Right ventricle myocardium inferior (tissue), 1 donor: ENCODE results near the gene LRRC10B. TPM values are rescaled to one million over a fixed set of nuclear protein-coding genes. Genes with fewer than 3 reads are reported as not detected.

Experiments used
- ATAC-seq: fragments of 200-7000 bp; cut with Tn5 transposase; one replicate; pipeline ENCODE4 v1.9.1; 2020; ENCODE audit warnings: mild to moderate bottlenecking, moderate library complexity
- DNase-seq: peaks from one replicate; pipeline ENCODE4 v3.0.0; 2021; ENCODE audit errors: missing footprints
- intact Hi-C: fragments of 100-400 bp; cut with DNase I; formaldehyde crosslinking; loops from one replicate; pipeline ENCODE4 v1.11.0; 2022
- total RNA-seq: library from RNA; stranded (reverse); fragmentation: NEBNext Ultra II Directional; extraction: Animal tissue kit (Norgen Biotek cat#: 25700); gene quantifications from one replicate; pipeline ENCODE4 v1.2.1, GENCODE V29; 2021
- donor health status: DM: no; HTN: yes; CAD: no; lungs with severe emphysema.

LRRC10B gene
- total RNA-seq, 1 donor from 2014 or later = 0.60 TPM

DNA sequence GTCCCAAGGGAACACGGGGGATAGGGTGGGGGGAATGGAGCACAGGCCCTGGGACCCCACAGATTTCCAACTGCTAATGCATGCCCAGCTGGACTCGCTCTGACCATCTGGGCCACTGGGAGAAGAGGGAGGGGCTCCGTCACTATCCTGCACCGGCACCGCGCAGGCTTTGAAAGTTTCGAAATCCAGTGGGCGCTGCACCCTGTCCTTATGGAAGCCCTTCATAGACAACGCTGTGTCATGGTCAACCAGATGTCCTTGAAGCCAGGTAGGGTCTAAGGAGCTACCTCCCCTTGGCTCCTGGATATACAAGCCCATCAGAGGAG, 30.1 kb downstream of the LRRC10B start:
- intact Hi-C loops = no loop called here
- DNase-seq (no peak), ATAC-seq (no peak)

DNA sequence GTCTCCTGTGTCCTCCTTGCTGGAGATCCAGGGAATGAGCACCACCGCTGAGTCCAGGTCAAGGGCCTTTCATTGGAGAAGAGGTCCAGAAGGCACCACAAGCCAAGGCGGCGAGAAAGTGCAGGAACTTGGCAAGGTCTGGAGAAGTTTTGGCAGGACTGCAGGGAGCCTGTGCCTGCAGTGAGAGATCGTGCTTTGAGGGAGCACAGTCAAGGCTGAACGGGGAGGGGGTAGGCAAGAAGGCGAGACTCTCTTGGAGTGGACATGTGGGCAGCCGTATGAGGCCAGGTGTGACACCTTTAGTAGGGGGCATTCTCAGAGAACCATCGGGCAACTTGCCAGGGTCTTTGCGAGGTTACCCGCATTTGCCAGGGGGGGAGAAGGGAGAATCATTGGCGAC, 30.5 kb downstream of the LRRC10B start:
- peak; percentile 38 for ATAC-seq
- DNase-seq = no peak
- intact Hi-C loops = no loop called here

DNA sequence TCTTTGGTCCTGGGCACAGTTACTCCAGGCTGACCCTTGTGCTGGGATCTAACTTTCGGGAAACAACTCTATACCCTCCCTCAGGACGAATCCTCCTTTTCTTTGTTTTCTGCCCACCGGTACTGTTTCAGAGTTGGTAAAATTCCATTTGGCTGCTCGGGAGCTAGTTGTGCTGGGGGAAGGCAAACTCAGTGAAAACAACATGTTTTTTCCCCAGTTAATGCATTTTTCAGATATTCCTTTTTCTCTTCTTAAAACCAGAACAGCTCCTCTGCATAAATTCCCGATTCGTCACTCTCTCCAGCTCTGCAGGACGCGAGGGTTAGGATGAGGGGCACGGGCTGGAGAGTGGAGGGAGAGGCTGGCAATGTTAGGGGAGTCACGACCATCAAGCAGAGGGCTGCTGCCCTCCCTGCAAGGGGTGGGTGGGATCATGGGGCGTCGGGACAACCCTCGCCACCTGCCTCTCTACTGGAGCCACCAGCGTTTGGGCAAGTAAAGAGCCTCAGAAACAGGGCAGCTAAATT, 31.3 kb downstream of the LRRC10B start:
- ATAC-seq (no peak), DNase-seq (no peak)
- intact Hi-C loops = no loop called here

DNA sequence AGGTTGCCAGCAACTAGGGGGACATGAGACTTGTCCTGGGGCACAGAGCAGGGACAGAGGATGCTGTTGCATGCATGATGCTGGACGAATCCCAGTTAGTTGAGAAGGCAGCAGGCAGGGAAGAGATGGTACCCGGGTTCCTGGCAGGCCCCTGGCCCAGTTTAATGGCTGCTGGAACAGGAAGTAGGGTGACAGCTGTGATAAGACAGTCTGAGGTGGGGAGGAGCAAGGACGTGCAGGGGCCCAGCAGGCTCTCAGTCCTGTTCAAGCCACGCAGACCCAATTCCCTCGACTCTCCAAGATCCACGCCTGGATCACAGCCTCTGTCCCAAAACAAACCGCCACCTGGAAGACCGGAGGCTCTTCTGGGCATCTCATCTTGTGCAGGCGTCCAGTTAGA, 32.0 kb downstream of the LRRC10B start:
- ATAC-seq (no peak), DNase-seq (no peak)
- intact Hi-C loops = no loop called here

DNA sequence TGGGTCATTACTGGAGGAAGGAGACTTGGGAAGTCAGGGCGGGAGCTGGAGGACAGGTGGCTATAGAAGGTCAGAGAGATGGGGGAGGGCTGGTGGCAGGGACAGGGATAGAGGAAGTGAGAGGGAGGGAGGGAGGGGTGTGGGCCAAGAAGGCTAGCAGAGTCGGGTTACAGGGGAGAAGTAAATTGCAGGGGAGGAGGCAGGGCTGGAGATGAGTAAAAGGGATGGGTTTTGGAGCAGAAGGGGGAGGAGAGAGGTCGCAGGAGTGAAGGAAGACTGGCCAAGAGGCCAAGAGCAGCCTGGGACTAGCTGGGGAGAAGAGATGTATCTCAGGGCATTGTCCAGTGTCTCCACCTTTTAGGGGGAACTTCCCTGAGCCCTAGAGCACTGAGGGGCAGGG, 33.0 kb downstream of the LRRC10B start:
- ATAC-seq (no peak), DNase-seq (no peak)
- intact Hi-C loops = no loop called here

DNA sequence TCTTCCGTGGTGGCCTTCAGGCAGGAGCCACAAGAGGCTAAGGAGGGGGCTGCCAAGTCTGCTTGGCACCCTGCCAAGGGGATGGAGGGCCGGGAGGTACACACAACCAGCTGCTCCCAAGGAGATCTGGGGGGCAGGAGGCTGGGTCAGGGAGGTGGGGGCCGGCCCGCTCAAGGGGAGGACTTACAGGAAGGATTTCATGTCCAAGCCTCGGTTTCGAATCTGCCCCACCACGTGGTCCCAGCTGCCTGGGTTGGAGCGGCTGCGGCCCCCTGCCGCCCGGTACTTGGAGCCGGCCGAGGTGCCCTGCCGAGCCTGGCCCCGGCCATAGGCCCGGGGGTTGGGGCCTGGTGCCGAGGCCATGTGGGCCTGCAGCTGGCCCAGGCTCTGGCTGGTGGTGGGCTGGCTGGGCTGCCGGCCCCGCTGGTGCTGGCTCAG, 33.5 kb downstream of the LRRC10B start:
- ATAC-seq = no peak
- intact Hi-C loops = no loop called here
- no peak for DNase-seq

DNA sequence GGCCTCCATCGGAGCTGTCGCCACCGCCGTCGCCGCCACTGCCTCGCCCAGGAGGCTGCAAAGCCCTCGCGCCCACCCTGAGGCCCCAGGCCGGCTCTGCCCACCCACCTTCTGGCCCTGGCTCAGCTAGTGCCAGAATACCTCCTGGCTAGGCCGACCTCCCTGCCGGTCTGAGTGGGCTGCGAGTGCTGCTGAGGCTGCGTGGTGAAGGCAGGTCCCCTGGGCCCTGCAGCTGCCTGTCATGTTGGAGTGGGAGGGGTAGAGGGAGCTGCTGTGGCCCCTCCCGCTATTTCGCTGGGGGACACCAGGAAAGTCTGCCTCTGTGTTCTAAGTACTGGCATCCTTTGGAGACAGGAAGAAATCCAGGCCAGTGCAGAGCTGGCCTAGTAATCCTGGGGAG, 34.2 kb downstream of the LRRC10B start:
- ATAC-seq (no peak), DNase-seq (no peak)
- intact Hi-C loops = no loop called here

DNA sequence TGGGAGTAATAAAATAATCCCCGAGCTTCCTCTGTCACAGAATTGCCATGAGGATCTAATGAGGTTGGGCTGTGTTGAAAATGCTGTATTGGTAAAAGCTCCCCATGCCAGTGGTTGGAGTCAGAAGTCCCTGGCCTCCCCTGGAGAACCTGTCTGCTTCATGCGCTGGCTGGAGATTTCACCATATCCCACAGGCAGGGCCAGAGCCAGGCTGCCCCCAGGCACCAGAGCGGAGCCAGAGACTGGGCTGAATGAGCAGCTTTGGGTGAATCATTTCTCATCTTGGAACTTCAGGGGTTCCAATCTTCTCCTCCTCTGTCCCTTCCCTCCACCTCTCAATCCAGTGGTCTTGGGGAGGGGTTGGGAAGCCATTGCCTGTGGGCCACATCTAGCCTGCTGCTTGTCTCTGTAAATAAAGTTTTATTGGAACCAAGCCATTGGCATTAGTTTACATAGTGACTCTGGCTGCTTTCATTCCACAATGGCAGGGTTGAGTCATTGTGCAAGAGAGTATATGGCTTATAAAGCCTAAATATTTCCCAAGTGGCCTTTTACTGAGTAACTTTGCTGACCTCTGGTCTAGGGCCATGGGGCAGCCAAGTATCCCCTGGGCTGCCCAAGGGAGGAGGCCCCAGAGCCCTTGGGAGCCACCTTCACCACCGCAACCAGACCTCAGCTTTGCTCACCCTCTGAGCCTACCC, 35.2 kb downstream of the LRRC10B start:
- ATAC-seq = no peak
- intact Hi-C loops = no loop called here

DNA sequence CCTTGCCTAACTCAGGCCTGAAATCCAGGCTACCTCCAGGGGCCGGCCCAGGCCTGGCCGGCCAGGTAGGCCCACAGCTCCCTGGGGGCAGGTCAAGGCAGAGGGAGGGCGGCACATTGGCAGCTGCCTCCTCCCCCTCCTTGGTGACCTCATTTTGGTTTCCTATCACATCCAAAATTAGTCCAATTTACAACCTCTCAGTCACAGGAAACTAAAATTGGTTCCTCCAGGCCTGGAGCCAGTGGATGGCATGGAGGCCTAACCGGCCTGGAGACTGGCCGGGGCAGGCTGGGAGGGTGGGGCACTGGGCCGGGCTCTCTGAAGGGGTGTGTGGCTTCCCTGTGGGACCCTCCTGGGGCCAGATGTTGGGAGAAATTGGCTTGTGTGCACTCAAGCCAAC, 35.9 kb downstream of the LRRC10B start:
- intact Hi-C loops = no loop called here
- no peak for ATAC-seq

More for the DNA sequence above, 35.2 kb downstream of the LRRC10B start:
- DNase-seq = no peak

DNA sequence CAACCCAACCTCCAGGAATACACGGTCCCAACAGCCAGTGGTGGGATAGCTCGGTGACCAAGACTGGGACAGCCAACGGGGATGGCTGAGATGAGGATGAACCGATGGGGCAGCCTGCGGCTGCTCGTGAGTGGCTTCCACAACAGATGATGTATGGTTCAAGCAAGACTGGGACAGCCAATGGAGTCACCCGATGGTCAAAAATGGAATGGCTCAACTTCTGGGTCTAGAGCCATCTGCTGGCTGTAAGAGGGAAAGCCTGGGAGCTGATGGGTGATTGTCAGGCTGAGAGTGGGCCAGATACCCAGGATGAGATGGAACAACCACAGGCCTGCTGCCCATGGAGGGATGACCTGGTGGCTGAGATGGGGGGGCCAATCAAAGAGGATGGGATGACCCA, 36.8 kb downstream of the LRRC10B start:
- ATAC-seq (no peak), DNase-seq (no peak)
- intact Hi-C loops = no loop called here

More for the DNA sequence above, 35.9 kb downstream of the LRRC10B start:
- DNase-seq = no peak

DNA sequence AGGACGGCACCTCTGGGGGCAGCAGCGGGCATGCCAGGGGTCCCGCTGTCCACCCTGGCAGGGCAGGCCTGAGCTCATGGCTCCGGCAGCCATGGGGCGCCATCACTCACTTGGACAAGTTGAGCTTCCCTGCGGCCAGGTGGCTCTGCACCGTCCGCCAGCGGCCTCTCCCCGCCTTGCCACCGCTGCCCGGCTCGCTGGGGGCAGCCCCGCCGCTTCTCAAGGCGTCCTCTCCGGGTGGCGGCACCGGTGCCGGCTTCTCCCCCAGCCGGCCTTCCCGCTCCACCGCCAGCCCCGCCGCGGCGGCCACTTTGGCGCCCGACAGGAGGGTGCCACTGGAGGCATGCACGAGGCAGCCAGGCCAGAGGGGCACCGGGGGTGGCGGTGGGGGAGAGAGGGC, 37.4 kb downstream of the LRRC10B start:
- DNase-seq (no peak), ATAC-seq (no peak)
- intact Hi-C loops = no loop called here

DNA sequence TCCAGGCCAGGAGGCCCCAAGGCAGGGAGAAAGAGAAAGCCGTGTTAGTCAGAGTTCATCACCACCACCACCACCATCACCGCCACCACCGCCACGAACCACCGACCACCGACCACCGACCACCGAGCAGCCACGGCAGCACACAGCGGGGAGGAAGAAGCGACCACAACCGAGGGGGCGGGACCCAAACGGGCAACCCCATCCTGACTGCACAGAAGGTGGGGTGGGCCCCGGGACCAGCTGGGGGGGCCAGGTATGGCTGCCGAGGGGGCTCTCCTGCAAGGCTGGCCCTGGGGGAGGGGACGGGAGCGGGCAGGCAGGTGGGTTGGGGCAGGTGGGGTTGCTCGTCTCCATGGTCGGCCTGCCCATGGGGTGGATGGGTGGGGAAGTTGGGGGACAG, 38.1 kb downstream of the LRRC10B start:
- ATAC-seq (no peak), DNase-seq (no peak)
- intact Hi-C loops = no loop called here

DNA sequence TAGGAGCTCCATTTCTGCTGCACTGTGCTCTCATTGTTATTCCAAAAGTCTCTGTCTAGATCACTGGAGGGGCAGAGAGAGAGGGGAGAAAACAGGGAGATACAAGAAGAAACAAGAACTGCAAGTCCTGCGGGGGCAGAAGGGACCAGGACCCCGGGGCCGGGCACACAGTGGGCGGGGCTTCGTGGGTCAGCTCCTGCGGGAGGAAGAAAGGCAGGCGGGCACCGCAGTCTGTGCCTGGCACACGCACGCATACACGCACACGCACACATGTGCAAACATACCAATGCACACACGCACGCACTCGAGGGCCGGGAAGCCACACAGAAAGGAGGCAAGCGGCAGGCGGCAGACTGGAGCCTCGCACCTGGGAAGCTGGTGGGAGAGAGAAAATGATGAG, 38.7 kb downstream of the LRRC10B start:
- ATAC-seq (no peak), DNase-seq (no peak)
- intact Hi-C loops = no loop called here

DNA sequence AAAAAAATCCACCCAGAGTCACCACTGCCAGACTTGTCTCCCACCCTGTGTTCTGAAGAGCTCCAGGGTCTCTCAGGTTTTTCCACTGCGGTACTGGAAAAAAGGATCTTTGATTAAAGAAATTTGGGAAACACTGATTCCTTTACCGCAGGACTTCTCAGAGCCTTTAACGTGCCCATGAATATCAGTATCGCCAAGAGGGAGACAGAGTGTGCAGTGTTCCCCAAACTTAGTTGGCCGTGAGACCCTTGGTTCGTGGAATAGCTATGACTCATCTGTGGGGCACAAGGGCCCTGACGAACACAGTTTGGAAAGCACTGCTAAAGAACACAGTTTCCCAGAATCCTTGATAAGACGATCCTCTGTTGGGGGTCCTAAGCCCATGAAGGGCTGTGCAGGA, 40.6 kb downstream of the LRRC10B start:
- no peak for ATAC-seq
- intact Hi-C loops = loop anchor here (2.0 kb wide), 1 partner anchor 14 kb away; no protein-coding TSS in a partner anchor

DNA sequence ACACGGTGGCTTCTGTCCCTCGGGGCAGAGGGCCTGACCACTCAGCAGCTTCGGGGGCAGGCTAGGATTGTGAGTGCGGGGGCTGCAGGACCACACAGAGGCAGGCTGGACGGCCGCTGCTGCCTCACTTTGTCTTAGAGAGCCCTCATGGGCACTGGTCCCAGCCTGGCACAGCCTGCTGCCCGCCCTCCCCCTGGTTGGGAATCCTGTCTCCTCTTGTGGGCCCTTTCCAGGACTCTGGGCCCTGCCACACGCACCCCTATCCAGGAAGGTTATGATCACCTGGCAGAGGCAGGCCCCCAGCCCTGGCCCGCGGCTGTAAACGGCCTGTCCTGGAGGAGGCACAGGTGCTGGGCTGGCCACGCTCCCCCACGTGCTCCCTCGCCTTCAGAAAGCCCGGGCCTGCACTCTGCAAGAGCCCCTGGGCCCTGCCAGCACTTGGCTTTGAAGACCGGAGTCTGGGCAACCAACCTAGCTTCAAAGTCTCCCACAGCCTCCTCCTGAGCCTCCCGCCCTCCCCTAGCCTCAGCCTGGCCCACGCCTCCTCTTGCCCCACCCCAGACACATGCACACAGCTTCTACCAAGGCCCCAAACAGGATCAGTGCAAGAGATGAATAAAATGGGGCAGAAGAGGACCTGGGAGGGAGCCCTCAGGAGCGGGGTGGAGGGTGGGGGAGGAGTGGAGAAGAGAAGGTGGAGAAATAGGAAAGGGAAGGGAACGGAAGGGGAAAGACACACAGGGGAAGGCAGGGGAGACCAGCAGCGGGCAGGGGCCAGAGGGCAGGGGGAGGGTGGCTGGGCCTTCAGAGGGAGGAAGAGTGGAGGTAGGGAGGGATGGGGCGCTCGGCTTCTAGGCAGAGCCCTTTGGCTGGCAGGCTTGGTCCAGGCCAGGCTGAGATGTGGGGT, 41.4 kb downstream of the LRRC10B start:
- peak; percentile 66 for DNase-seq

More for the DNA sequence above, 40.6 kb downstream of the LRRC10B start:
- DNase-seq = no peak

DNA sequence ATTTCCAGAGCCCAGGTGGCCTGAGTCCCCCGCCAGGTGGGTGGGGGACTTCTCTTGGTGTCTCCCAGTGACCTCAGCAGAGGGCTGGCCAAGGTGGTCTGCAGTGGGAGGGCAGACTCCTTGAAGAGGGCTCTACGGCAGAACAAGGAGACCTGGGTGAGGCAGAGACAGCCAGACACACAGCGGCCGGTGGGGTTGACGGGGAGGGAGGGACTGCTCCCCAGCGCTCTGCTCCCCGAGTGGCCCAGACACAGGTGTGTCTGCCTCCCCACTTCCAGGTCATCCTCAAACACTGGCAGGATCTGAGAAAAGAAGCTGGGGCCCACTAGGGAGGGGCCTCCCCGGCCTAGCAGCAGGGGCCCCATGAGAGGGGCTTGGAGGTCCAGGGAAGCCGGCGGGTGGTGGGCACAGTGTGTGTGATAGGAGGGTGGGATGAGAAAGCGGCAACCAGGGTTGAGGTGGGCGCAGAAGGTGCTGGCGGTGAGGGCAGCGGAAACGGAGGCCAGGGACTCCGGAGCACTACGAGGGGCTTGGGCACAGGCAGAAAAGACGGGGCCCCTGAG, 42.2 kb downstream of the LRRC10B start:
- no peak for DNase-seq
- intact Hi-C loops = no loop called here
- no peak for ATAC-seq

More for the DNA sequence above, 41.4 kb downstream of the LRRC10B start:
- peak; percentile 18 for ATAC-seq
- intact Hi-C loops = loop anchor here (2.0 kb wide), 1 partner anchor 15 kb away; no protein-coding TSS in a partner anchor

DNA sequence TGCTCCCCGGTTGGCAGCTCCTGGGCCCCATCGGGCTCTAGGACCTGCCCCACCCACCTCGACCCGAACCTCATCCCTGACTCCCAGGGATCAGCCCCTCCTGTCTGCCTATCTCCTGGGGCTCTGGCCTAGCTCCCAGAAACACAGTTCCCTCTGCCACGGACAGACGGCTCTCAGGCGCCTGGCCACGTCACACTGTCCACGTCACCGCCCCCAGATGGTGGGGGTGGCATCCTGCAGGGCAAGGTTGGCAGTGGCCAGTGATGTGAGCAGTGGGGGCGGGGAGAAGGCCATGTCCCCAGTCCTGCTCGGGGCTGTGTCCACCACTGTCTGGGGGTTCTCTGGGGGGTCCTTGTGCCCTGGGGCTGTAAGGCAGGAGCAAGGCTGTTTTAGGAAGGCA, 43.1 kb downstream of the LRRC10B start:
- ATAC-seq (peak; percentile 81), DNase-seq (peak; percentile 82)
- intact Hi-C loops = no loop called here

DNA sequence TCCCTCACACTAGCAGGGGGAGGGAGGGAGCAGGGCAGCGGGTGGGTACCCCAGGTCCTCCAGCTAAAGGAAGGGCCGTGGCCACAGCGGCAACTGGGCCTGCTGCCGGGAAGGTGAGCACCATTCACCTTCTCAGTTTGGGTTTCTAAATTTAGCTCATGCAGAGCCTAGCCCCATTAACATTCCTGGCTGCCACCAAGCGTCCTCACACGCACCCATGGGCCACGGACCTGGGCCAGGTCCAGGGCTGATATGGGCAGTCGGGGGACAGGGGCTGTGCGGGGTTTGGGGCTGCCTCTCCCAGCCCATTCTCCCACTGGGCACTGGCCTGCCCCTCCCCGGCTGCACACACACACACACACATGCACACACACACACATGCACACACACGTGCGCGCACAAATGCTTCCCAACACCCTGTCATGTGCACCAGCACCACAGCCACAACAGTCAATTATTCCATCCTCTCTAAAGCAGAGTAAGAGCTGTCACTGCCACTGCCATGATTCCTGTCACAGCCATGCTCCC, 43.6 kb downstream of the LRRC10B start:
- intact Hi-C loops = no loop called here
- DNase-seq (no peak), ATAC-seq (peak; percentile 69)
